Omental fat pad (tissue), 4 donors: ENCODE data around the gene FAM20B. TPM values are rescaled to one million over a fixed set of nuclear protein-coding genes. Genes with fewer than 3 reads are reported as not detected.

Experiments used
- ATAC-seq: fragments of 150-250 bp; one replicate; pipeline ENCODE4 v1.9.1; 2016; ENCODE audit warnings: mild to moderate bottlenecking, moderate library complexity; ENCODE audit not compliant: low FRiP score
- DNase-seq: peaks from one replicate; pipeline ENCODE4 v3.0.0-alpha.2; 2019; ENCODE audit warnings: low spot score
- CTCF ChIP-seq, 3 donors: fragments of 450-650 bp; IDR thresholded peaks; one replicate each; pipeline ENCODE4 v1.5.1; 2016 to 2017; ENCODE audit warnings: antibody characterized with exemption in 3 of 3, mild to moderate bottlenecking in 3 of 3, moderate library complexity in 2 of 3
- total RNA-seq, 4 donors: library from RNA; depleted of rRNA; stranded (reverse); fragments of >200 nt; gene quantifications; one replicate each; pipeline ENCODE4 v1.1.0, GENCODE V29; 2016

Gene FAM20B
- total RNA-seq, 4 donors from 2014 or later, result 27.6 to 37.0 (median 35.0) TPM

DNA sequence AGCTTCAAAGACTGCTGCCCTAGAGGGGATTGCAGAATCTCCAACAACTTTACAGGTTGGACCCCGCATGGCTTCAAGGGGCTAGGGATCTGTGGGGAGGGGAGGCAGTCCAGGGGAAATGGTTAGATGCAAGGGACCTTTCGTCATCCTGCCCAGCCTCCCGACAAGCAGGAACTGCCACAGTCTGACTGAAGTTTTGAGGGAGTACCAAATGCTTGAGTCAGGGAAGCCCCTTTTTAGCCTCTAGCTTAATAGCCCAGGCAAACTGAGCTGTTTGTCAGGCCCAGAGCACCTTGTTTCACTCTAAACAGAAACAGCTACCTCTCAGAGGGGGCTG lies 57.3 kb downstream of the FAM20B start:
- DNase-seq (no peak), ATAC-seq (no peak)
- TF ChIP-seq CTCF (IDR thresholded peaks at IDR 0.05), result no peak

- no peak for TF ChIP-seq CTCF (IDR thresholded peaks at IDR 0.05)
- DNase-seq, result no peak
- ATAC-seq, result no peak
These were observed 57.8 kb downstream of the FAM20B start for GRCh38 chr1:179083533-179083932.

GRCh38 chr1:179087665-179088064 lies 62.0 kb downstream of the FAM20B start:
- no peak for DNase-seq
- no peak for ATAC-seq
- TF ChIP-seq CTCF (IDR thresholded peaks at IDR 0.05), result no peak

DNA sequence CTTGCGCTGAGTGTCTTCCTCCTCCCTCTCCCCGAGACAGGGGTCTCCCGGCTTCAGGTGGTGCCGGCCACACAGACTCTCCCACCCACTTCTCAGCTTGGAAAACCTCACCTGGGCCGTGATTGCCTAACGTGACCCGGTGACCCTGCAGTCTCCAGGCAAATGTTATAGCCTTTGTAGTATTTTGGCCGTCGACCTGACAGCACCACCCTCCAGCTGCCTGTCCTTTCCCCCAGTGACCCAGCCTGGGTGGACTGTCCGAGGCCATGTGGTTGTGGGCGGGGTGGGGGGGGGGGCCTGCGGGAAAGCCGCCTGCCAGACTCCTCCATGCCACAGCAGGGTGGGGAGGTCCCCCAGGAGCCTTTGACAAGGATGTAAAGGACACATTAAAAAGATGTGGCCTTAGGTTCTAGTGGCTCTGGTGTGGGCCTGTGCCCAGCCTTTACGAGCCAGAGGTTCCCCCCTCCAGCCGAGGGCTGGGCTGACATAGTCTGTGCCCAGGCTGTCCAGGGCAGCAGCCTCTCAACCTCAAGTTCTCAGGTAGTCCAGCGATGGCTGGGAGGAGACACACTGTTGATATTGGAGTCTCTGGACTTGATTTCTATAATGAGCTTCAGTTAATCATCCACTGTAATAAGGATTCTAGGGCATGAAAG lies 64.3 kb downstream of the FAM20B start:
- ATAC-seq (no peak), DNase-seq (no peak)
- TF ChIP-seq CTCF (IDR thresholded peaks at IDR 0.05), result no peak

- no peak for ATAC-seq
- no peak for TF ChIP-seq CTCF (IDR thresholded peaks at IDR 0.05)
- no peak for DNase-seq
These were observed 64.8 kb downstream of the FAM20B start for GRCh38 chr1:179090522-179090921.

DNA sequence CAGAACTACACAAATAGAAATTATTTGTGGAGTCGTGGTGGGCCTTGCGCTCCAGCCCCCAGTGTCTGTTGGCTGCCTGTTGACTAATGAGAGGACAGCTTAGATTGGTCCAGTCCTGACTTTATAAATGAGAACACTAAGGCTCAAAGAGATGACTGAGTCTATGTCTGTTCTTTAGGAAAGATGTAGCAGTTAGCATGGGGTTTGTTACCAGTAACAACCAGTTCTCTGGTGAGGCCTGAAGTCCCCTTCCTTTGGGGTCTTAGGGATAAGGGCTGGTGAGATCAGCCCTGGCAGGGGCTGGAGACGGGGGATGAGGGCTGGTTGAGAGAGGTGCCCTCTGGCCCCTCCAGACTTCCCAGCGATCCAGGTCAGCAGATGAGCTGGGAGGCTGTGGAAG lies 65.2 kb downstream of the FAM20B start:
- no peak for DNase-seq
- ATAC-seq, result no peak
- no peak for TF ChIP-seq CTCF (IDR thresholded peaks at IDR 0.05)

- peak; percentile 56 for ATAC-seq
- no peak for TF ChIP-seq CTCF (IDR thresholded peaks at IDR 0.05)
- DNase-seq, result no peak
These were observed 66.0 kb downstream of the FAM20B start for GRCh38 chr1:179091691-179092165.
